GM19043 (cell line): ENCODE measurements around the gene KIAA0825.

Experiments
- ATAC-seq: cut with Tn5 transposase; IDR thresholded peaks from one replicate; pipeline ENCODE4 v1.9.1; 2021; ENCODE audit warnings: low read depth; ENCODE audit not compliant: unreplicated experiment

Gene KIAA0825

DNA sequence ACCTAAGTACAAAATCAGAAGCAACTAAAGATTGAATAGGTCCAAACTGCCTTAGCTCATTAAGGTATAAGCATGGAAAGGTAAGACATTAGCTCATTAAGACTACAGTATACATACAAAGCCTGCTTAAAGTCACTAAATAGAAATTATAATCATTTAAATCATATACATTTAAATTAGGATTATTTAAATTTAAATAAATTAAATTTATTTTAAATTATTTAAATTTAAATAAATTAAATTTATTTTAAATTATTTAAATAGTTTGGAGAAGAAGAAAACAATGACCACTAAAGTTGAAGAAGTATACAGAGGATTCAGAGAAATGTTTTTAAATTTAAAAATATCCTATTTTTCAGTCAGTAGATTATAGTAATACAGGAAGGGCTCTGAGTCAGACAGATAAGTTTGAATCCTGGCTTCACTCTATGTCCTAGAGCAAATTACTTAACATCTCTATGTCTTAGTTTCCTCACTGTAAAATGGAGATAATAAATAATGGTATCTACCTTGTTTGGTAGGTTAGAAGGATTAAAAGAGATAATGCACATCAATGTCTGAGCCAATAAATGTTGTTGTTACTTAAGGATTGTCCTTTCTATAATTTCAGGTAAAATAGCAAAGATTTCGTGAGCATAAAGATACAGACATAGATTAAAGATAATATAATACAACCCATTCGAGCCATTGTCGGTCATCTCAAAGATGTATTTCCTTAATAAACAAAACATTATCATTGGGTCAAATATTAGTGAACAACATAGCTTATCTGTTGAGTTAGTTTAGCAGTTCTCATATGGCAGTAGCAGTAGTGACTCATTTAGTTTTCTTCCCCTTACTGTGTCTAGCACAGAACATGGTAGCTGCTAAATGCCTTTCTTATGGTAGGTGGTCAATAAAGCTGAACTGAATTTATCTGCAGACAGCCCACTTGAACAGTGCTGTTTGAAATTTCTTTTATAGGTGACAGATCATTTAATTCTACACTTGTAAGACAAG, 100.6 kb downstream of the KIAA0825 start:
- no peak for ATAC-seq

- no peak for ATAC-seq
These were observed 102.3 kb downstream of the KIAA0825 start for GRCh38 chr5:94516148-94516547.

DNA sequence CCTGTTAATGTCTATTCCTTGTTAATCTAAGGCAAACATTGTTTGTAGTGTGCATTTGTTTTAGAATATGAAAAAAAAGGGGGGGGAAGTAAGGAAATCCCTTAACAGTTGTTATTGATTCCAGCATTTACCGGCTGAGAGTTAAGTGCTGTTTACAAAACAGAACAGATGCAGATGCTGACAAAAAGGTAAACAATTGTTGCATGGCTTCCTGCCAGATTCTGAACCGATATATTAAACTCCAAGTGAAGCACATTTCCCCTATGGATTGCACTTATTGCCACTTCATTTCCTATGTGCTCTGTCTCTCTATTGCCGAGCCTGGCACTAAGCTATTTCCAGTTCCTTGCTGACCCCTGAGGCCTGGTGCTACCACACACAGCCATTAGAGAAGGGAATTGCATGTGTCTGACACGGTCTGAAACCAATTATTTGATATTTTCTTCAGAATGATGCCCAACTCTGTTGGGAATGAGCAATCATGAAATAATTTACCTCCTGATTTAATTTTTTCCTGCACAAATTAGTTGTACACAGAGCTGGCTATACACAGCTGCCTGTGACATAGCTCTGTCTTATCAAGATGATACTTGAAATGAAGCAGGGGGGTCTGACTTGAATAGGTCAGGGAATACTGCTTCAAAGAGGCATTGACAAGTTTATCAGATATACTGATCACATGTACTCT, 109.8 kb downstream of the KIAA0825 start:
- no peak for ATAC-seq

DNA sequence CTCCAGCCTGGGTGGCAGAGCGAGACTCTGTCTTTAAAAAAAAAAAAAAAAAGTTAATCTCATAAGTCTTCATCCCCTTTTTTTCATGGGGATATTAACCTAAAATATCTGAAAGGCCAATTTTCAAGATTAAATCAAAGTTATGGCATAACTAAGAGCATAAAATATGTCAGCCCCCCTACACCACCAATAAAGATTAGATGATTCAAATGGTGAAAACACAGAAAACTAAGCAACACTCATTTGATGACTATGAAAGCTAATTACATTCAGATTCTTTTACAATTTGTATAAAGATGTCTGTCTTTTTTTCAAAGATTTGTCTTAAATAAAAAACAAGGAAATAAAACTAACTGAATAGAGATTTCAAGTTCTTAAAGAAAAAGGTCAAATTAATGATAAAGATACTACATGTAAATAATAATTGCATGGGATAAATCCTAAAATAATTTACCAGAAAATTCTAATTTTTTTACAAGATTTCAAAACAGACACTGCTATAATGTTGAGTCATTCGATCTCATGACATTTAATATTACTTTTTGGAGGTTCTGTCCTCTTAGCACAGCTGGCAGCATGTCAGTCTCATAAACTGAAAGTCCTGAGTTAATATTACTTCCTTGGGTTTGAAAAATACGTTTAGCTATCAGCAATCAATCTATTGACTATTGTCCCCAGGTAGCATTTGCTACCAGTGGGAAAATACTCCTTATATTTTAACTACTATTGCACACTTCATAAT, 112.9 kb downstream of the KIAA0825 start:
- no peak for ATAC-seq

GRCh38 chr5:94503677-94504076, 114.7 kb downstream of the KIAA0825 start:
- ATAC-seq = no peak

GRCh38 chr5:94501365-94501764, 117.0 kb downstream of the KIAA0825 start:
- ATAC-seq = no peak

DNA sequence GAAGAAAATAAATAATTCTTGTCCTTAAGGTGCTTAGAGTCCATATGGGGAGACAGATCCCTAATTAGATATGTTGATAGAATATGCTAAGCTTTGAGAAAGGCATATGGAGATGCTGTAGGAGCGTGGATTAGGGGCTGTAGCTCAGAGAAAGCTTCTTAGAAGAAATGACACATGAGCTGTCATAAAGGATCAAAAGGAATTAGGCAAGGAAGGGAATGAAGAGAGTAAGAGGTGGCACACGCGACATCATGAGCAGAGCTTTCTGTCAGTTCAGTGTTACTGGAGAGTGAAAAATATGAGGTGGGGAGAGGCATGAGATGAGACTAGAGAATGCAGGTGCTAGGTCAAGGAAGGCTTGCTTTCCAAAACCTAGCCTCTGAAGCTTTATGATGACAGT, 118.6 kb downstream of the KIAA0825 start:
- ATAC-seq = no peak

DNA sequence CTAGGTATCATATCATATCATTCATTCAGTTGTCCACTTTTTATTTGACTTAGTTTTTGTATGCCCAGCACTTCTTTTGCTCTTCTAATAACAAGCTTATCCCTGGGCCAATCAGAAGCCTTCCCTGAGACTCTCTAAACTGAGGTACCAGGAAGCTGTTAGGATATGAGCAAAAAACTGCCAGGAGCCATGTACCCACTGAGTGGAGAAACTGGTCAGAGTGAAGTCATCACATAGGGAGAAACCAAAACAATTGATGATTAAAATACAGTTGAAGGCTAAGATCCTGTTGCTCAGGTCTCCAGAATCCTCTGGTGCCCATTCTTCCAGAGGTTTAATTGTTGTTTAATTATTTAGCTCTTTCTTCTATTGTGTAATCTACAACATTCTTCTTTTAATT, 120.2 kb downstream of the KIAA0825 start:
- ATAC-seq = no peak

GRCh38 chr5:94485067-94485466, 133.3 kb downstream of the KIAA0825 start:
- ATAC-seq = no peak

GRCh38 chr5:94481059-94481458, 137.3 kb downstream of the KIAA0825 start:
- ATAC-seq = no peak

- ATAC-seq = no peak
These were observed 137.9 kb downstream of the KIAA0825 start for GRCh38 chr5:94480486-94480885.

DNA sequence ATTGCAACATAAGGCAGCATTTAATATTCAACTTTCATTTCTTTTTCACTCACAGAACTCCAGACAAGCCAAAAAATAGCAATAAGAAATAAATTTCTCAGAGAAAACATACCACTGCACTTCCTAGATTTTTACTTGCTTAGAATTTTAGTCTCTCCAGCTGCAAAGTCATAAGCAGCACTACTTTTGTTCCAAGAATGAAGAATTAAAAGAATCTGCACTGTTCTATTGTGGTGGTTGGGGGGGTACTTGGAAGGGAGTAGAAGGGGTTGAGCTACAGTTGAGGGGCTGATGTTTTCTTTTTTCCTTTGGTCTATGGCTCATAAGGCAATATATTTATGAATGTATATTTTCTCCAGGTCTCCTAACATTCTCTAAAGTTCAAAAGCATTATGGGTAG, 144.5 kb downstream of the KIAA0825 start:
- ATAC-seq = no peak

- ATAC-seq = no peak
These were observed 146.9 kb downstream of the KIAA0825 start for GRCh38 chr5:94471521-94471920.

DNA sequence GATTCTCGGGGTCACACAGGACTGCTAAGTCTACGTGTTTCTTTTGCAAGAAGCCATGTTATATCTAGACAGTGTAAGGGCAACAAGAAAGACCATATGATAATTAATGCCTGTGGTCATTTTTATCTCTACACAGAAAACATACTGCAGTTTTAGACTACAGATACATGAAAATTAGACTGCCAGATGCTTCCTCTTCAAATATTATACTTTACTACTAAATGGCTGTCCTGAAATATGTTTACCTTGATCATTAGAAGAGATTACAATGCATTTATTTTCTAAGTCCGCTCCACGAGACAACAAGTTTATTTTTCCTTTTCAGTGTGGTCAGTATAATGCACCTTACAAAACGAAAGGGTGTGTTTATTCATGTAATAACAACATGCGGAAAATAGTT, 147.6 kb downstream of the KIAA0825 start:
- no peak for ATAC-seq

- ATAC-seq = no peak
These were observed 148.5 kb downstream of the KIAA0825 start for GRCh38 chr5:94469894-94470329.

GRCh38 chr5:94467954-94468930, 150.2 kb downstream of the KIAA0825 start:
- no peak for ATAC-seq

DNA sequence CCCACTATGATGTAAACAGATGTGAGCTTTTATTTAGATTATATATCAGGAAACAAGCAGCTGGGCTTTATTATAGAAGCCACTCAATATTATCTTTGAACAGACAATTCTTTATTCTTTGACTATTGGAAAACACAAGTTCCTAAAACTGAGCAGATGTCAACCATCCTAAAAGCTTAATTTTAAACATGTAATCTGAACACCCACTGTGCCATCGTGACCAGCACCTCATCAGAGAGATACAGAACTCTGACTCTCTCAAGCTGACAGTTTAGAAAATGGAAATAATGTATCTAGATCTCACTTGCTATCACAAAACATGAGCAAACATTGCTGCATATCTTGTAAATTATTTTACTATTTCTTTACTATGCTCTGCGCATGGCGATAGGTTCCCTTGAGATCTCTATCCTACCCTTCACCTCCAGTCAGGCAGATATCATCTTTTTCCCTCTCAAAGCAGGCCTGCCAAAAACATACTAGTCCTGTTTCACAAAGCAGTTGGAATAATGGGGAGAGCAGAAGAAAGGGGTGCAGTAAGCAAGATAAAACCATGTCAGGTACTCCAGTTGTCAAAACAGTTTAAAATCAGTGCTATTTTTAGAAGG, 151.0 kb downstream of the KIAA0825 start:
- ATAC-seq = no peak

DNA sequence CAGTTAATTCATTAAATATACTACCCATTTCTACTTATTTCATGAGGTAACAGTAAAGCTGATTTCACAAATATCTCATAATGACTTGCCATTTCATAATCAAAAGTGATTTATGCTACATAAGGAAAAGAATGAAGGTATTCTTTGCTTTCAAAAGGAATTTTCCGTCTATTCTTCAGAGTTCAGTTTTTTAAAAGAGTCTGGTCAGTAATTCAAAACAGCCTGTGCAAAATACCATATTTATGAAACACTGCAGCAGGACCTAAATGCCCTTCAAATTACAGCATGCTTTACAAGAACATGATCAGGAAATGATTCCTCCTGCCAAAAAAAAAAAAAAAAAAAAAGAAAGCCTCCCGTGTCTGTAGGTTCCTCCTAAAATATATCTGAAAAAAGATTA, 154.7 kb downstream of the KIAA0825 start:
- ATAC-seq = no peak

DNA sequence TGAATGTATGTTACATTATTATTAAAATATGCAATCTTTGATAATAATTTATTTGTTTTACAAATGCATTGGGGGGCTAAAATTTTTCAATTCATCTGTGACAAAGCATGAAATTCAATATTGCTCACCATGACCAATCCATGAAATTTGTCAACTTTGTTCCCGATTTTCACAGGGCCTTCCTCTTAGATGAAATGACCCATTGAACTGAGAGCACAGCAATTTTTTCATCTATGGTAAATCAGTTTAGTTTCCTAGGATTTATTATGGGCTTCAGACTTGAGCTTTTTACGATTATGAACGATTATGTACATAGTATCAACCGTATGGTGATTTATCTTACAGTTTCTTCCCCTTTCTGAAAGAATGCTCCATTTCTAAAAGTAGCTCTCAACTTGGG, 157.3 kb downstream of the KIAA0825 start:
- ATAC-seq = no peak
